ENCODE data around the gene RBM38. TPM values are rescaled to one million over a fixed set of nuclear protein-coding genes. Genes with fewer than 3 reads are reported as not detected.

Gene RBM38
- total and polyA plus RNA-seq, 10 of the 15 experiments (the other 5 are each of a cell fraction or from before 2014, with no cell fraction given), result 0.32 to 118 (median 25.2) TPM

- TF ChIP-seq NKRF (conservative IDR thresholded peaks at IDR 0.05) (no peak), MLLT1 (IDR thresholded peaks at IDR 0.05) (no peak), SKIL (IDR thresholded peaks at IDR 0.05; ENCODE audit: low read depth, poor library complexity, severe bottlenecking) (no peak), SREBF2 (IDR thresholded peaks at IDR 0.05; ENCODE audit: low read length) (no peak), CBX3 (IDR thresholded peaks at IDR 0.05; ENCODE audit: borderline replicate concordance, low read depth) (no peak), EGR1 (IDR thresholded peaks at IDR 0.05; ENCODE audit: borderline replicate concordance in 1 of 2, low read depth in 2 of 2, low read length in 2 of 2) (no peak), MYB (IDR thresholded peaks at IDR 0.05; ENCODE audit: borderline replicate concordance, low read depth, low read length) (no peak), CBX5 (IDR thresholded peaks at IDR 0.05; ENCODE audit: low read depth) (no peak), ZZZ3 (IDR thresholded peaks at IDR 0.05; ENCODE audit: control insufficient read depth, insufficient read length, low read depth) (no peak), SUZ12 (IDR thresholded peaks at IDR 0.05; ENCODE audit: unreplicated experiment) (no peak), IRF4 (IDR thresholded peaks at IDR 0.05; ENCODE audit: low read depth, low read length) (no peak)
These were observed 51.1 kb downstream of the RBM38 start (continued) for GRCh38 chr20:57442158-57442887.

Measured in GM12878 (cell line).